ENCODE results near the gene RSRP1. TPM values are rescaled to one million over a fixed set of nuclear protein-coding genes. Genes with fewer than 3 reads are reported as not detected.
"Not testable (repeated sequence)": the region's sequence is repeated elsewhere in the genome, so short reads cannot be mapped to it uniquely, and the experiment has no call there.

RSRP1 gene
- total and polyA plus RNA-seq, 3 experiments from 2014 or later: 47.5 to 124 (median 116) TPM

- H3K27ac ChIP-seq (ENCODE audit: low read depth, low read length); POLR2A ChIA-PET; H3K4me1 Mint-ChIP-seq; H3K4me3 Mint-ChIP-seq; H3K27me3 ChIP-seq (ENCODE audit: insufficient read depth, low read length, poor library complexity, severe bottlenecking); H3K9me3 Mint-ChIP-seq; DNase-seq; H3K36me3 Mint-ChIP-seq; H3K27ac Mint-ChIP-seq; H3K36me3 ChIP-seq (ENCODE audit: insufficient read depth, low read length); H3K4me1 ChIP-seq (ENCODE audit: insufficient read depth, low read length); H3K9me3 ChIP-seq (ENCODE audit: low read length); H3K27me3 Mint-ChIP-seq; CTCF ChIA-PET; H3K4me3 ChIP-seq (ENCODE audit: low read length): not testable (repeated sequence)
Observed at GRCh38 chr1:25279693-25280111, 32.4 kb upstream of the RSRP1 start.

GRCh38 chr1:25278790-25279189 lies 31.5 kb upstream of the RSRP1 start:
- POLR2A ChIA-PET: not testable (repeated sequence)

GRCh38 chr1:25278358-25278757 lies 31.1 kb upstream of the RSRP1 start:
- H3K36me3 ChIP-seq (ENCODE audit: insufficient read depth, low read length); H3K27ac ChIP-seq (ENCODE audit: low read depth, low read length); CTCF ChIA-PET; H3K27ac Mint-ChIP-seq; H3K4me3 Mint-ChIP-seq; H3K27me3 ChIP-seq (ENCODE audit: insufficient read depth, low read length, poor library complexity, severe bottlenecking); H3K4me1 Mint-ChIP-seq; POLR2A ChIA-PET; H3K27me3 Mint-ChIP-seq; H3K4me3 ChIP-seq (ENCODE audit: low read length); DNase-seq; H3K9me3 ChIP-seq (ENCODE audit: low read length); H3K9me3 Mint-ChIP-seq; H3K36me3 Mint-ChIP-seq; H3K4me1 ChIP-seq (ENCODE audit: insufficient read depth, low read length): not testable (repeated sequence)

More at GRCh38 chr1:25278790-25279189, 31.5 kb upstream of the RSRP1 start:
- H3K9me3 ChIP-seq (ENCODE audit: low read length); H3K9me3 Mint-ChIP-seq; H3K27me3 ChIP-seq (ENCODE audit: insufficient read depth, low read length, poor library complexity, severe bottlenecking); H3K27ac Mint-ChIP-seq; DNase-seq; H3K4me1 Mint-ChIP-seq; H3K36me3 ChIP-seq (ENCODE audit: insufficient read depth, low read length); CTCF ChIA-PET; H3K4me3 ChIP-seq (ENCODE audit: low read length); H3K27ac ChIP-seq (ENCODE audit: low read depth, low read length); H3K4me3 Mint-ChIP-seq; H3K27me3 Mint-ChIP-seq; H3K4me1 ChIP-seq (ENCODE audit: insufficient read depth, low read length); H3K36me3 Mint-ChIP-seq: not testable (repeated sequence)

- DNase-seq; H3K9me3 ChIP-seq (ENCODE audit: low read length); H3K27ac Mint-ChIP-seq; H3K9me3 Mint-ChIP-seq; H3K27me3 Mint-ChIP-seq; H3K36me3 ChIP-seq (ENCODE audit: insufficient read depth, low read length); H3K4me3 ChIP-seq (ENCODE audit: low read length); POLR2A ChIA-PET; H3K36me3 Mint-ChIP-seq; H3K4me1 Mint-ChIP-seq; H3K4me1 ChIP-seq (ENCODE audit: insufficient read depth, low read length); H3K27me3 ChIP-seq (ENCODE audit: insufficient read depth, low read length, poor library complexity, severe bottlenecking); CTCF ChIA-PET; H3K4me3 Mint-ChIP-seq; H3K27ac ChIP-seq (ENCODE audit: low read depth, low read length): not testable (repeated sequence)
Observed at GRCh38 chr1:25277295-25277694, 30.0 kb upstream of the RSRP1 start.

GRCh38 chr1:25275648-25276047 lies 28.4 kb upstream of the RSRP1 start:
- H3K4me1 ChIP-seq (ENCODE audit: insufficient read depth, low read length); H3K4me3 Mint-ChIP-seq; H3K36me3 ChIP-seq (ENCODE audit: insufficient read depth, low read length); CTCF ChIA-PET; H3K4me3 ChIP-seq (ENCODE audit: low read length); DNase-seq; H3K27me3 ChIP-seq (ENCODE audit: insufficient read depth, low read length, poor library complexity, severe bottlenecking); H3K27me3 Mint-ChIP-seq; H3K36me3 Mint-ChIP-seq; POLR2A ChIA-PET; H3K27ac Mint-ChIP-seq; H3K9me3 Mint-ChIP-seq; H3K27ac ChIP-seq (ENCODE audit: low read depth, low read length); H3K9me3 ChIP-seq (ENCODE audit: low read length); H3K4me1 Mint-ChIP-seq: not testable (repeated sequence)

- H3K27ac ChIP-seq (ENCODE audit: low read depth, low read length): peak within 1 kb of the TSS; percentile 51
- H3K9me3 Mint-ChIP-seq; POLR2A ChIA-PET; H3K36me3 ChIP-seq (ENCODE audit: insufficient read depth, low read length); CTCF ChIA-PET; DNase-seq; H3K4me1 Mint-ChIP-seq; H3K27ac Mint-ChIP-seq; H3K27me3 ChIP-seq (ENCODE audit: insufficient read depth, low read length, poor library complexity, severe bottlenecking); H3K4me1 ChIP-seq (ENCODE audit: insufficient read depth, low read length); H3K4me3 ChIP-seq (ENCODE audit: low read length); H3K27me3 Mint-ChIP-seq; H3K9me3 ChIP-seq (ENCODE audit: low read length); H3K36me3 Mint-ChIP-seq: not testable (repeated sequence)
- peak within 1 kb of the TSS in 1 of 7 donors; percentile 87 for H3K4me3 Mint-ChIP-seq
Observed at GRCh38 chr1:25272238-25272637, 25.0 kb upstream of the RSRP1 start, which contains the start of gene RHD. TSS of gene RHD (plus strand) at chr1:25272509. CDS start at chr1:25272548, 39 bp downstream.

- H3K27me3 Mint-ChIP-seq; H3K36me3 ChIP-seq (ENCODE audit: insufficient read depth, low read length); CTCF ChIA-PET; DNase-seq; H3K27me3 ChIP-seq (ENCODE audit: insufficient read depth, low read length, poor library complexity, severe bottlenecking); H3K9me3 Mint-ChIP-seq; H3K4me1 ChIP-seq (ENCODE audit: insufficient read depth, low read length); H3K9me3 ChIP-seq (ENCODE audit: low read length): not testable (repeated sequence)
- POLR2A ChIA-PET: interaction anchor here (0.6 kb wide), 1 partner anchor 36 kb away, joined by 5 read pairs; the partner anchor contains the start of gene SYF2
- Mint-ChIP-seq H3K36me3 (peaks cover 0 to 13% (median under 1%) of the 10 kb centered on the region in 3 donors), H3K4me3 (peak overlapping the region; percentile 80 to 89 (median 85)), H3K27ac (peak overlapping the region; percentile 72 to 95 (median 86)), H3K4me1 (peaks cover 3 to 18% (median 14%) of the 10 kb centered on the region in 3 donors)
- H3K27ac ChIP-seq (ENCODE audit: low read depth, low read length): peak overlapping the region; percentile 51
- H3K4me3 ChIP-seq (ENCODE audit: low read length): peak overlapping the region; percentile 59
Observed at GRCh38 chr1:25268143-25268760, 21.0 kb upstream of the RSRP1 start.

- Mint-ChIP-seq H3K4me3 (peak overlapping the region; percentile 80 to 89 (median 85)), H3K4me1 (peaks cover 6 to 25% (median 22%) of the 10 kb centered on the region in 3 donors), H3K36me3 (peaks cover 0 to 21% (median 4%) of the 10 kb centered on the region in 3 donors), H3K27ac (peak overlapping the region; percentile 65 to 95 (median 86))
- H3K9me3 ChIP-seq (ENCODE audit: low read length); H3K27me3 Mint-ChIP-seq; CTCF ChIA-PET; H3K27me3 ChIP-seq (ENCODE audit: insufficient read depth, low read length, poor library complexity, severe bottlenecking); H3K9me3 Mint-ChIP-seq; H3K4me1 ChIP-seq (ENCODE audit: insufficient read depth, low read length); H3K36me3 ChIP-seq (ENCODE audit: insufficient read depth, low read length): not testable (repeated sequence)
- Histone ChIP-seq H3K27ac (ENCODE audit: low read depth, low read length) (peak overlapping the region; percentile 51), H3K4me3 (ENCODE audit: low read length) (peak overlapping the region; percentile 59)
- POLR2A ChIA-PET: interaction anchor here (0.6 kb wide), 1 partner anchor 35 kb away, joined by 5 read pairs; the partner anchor contains the start of gene SYF2
- DNase-seq: peak; percentile 85 to 90 (median 89)
Observed at GRCh38 chr1:25267288-25268142, 20.3 kb upstream of the RSRP1 start.

All from CD8-positive, alpha-beta memory T cell (primary cell).